Adrenal gland (tissue), 12 donors: Measurements from ENCODE around the gene CTRB1. TPM values are rescaled to one million over a fixed set of nuclear protein-coding genes. Genes with fewer than 3 reads are reported as not detected.

Experiments used
- DNase-seq, 7 donors: peaks; one replicate each; pipeline ENCODE4 v3.0.0-alpha.2; 2019 to 2020
- H3K27ac ChIP-seq, 5 donors: fragments of 200-600 bp; sonication (generic) in 4 of 5; 1 replicate in 3 of 5; 2 replicates in 2 of 5; pipeline versions ENCODE4 v1.5.1 to v1.8.0; 2016 to 2020; ENCODE audit warnings: mild to moderate bottlenecking in 1 of 5
- H3K27me3 ChIP-seq: fragments of 200-600 bp; 2 replicates; pipeline ENCODE4 v1.8.0; 2021
- H3K36me3 ChIP-seq, 2 donors: fragments of 200-600 bp; replicated peaks in 1 of 2; 1 replicate in 1 of 2; 2 replicates in 1 of 2; pipeline versions ENCODE4 v1.5.1 to v1.8.0; 2018 to 2022
- H3K4me1 ChIP-seq, 2 donors: fragments of 200-600 bp; replicated peaks in 1 of 2; 1 replicate in 1 of 2; 2 replicates in 1 of 2; pipeline versions ENCODE4 v1.5.1 to v1.8.0; 2018 to 2021
- H3K4me3 ChIP-seq, 4 donors: fragments of 200-600 bp; sonication (generic) in 3 of 4; one replicate each; pipeline ENCODE4 v1.5.1; 2016 to 2018
- H3K9me3 ChIP-seq, 3 donors: fragments of 200-600 bp; sonication (generic) in 1 of 3; replicated peaks in 1 of 3; 1 replicate in 2 of 3; 2 replicates in 1 of 3; pipeline versions ENCODE4 v1.5.1 to v1.8.0; 2016 to 2021
- CTCF ChIP-seq, 6 experiments: fragments of 450-650 bp in 4 of 6; fragments of 200-600 bp in 2 of 6; sonication (generic) in 1 of 6; IDR thresholded peaks; 1 replicate in 5 of 6; 2 replicates in 1 of 6; pipeline versions ENCODE4 v1.5.1 to v1.8.0; 2016 to 2021; ENCODE audit warnings: antibody characterized with exemption in 6 of 6, mild to moderate bottlenecking in 2 of 6, moderate library complexity in 1 of 6
- POLR2A ChIP-seq, 2 donors: fragments of 450-650 bp; IDR thresholded peaks; one replicate each; pipeline ENCODE4 v1.6.1; 2017; ENCODE audit warnings: antibody characterized with exemption in 2 of 2, mild to moderate bottlenecking in 2 of 2, moderate library complexity in 1 of 2
- WGBS, 4 donors: extraction: QIAGEN DNeasy Blood & Tissue Kit in 2 of 4; methylation state at CpG; one replicate each; pipeline versions ENCODE4 v1.1.5 to v1.1.7; 2013 to 2017; 5-methylcytosine and 5-hydroxymethylcytosine counted together
- intact Hi-C, 2 donors: fragments of 100-400 bp; cut with DNase I; formaldehyde crosslinking; loops; one replicate each; pipeline versions ENCODE4 v1.14.1 to v1.15.0; 2022 to 2023
- polyA plus RNA-seq, 3 donors: library from polyadenylated mRNA; stranded (reverse); fragments of 200-250 nt in 2 of 3; fragments of 350-450 nt in 1 of 3; fragmentation: Illumina TruSeq in 1 of 3; extraction: RNeasy Lipid Tissue Mini Kit (QIAGEN cat#74804) in 1 of 3; gene quantifications; one replicate each; pipeline ENCODE4 v1.2.3, GENCODE V29; 2013 to 2014
- total RNA-seq, 9 donors: library from RNA; depleted of rRNA in 4 of 9; stranded (reverse); fragments of >200 nt in 4 of 9; fragments of 120-200 nt in 1 of 9; fragmentation: NEBNext Ultra II Directional in 1 of 9; extraction: Animal tissue kit (Norgen Biotek cat#: 25700) in 1 of 9; gene quantifications; one replicate each; pipeline versions ENCODE4 v1.1.0 to v1.2.4, GENCODE V29; 2013 to 2023
- donor health status: healthy with polysubstance abuse.
- donor health status: Bipolar disorder and iron deficiency.
- donor health status: DM: yes; HTN: yes; CAD: no.
- donor health status: DM: no; HTN: no; CAD: no.
- donor health status: DM: no; HTN: no; CAD: no.
- donor health status: DM: yes; HTN: yes; CAD: no.

The CTRB1 gene
- total and polyA plus RNA-seq, 12 donors = 0.67 to 9.9 (median 2.0) TPM; not detected in 3

GRCh38 chr16:75243667-75244224, 25.0 kb downstream of the CTRB1 start:
- H3K4me3 ChIP-seq = no peak overlapping the region
- WGBS, 4 donors = 71 to 85% (median 78%) methylated on average over 3 to 20 of the region's 20 CpGs
- H3K27ac ChIP-seq = peak overlapping the region in 3 of 5 donors; percentile 75 to 96 (median 94)
- intact Hi-C loops = no loop called here
- H3K9me3 ChIP-seq = no peaks in the 10 kb centered on the region
- peaks cover 0 to 21% of the 10 kb centered on the region in 2 donors for H3K36me3 ChIP-seq
- H3K27me3 ChIP-seq = no peaks in the 10 kb centered on the region
- H3K4me1 ChIP-seq = peaks cover 32 to 68% of the 10 kb centered on the region in 2 donors
- DNase-seq = no peak
- TF ChIP-seq CTCF (IDR thresholded peaks at IDR 0.05) = no peak
- no peak for TF ChIP-seq POLR2A (IDR thresholded peaks at IDR 0.05)

GRCh38 chr16:75244225-75244809, 25.5 kb downstream of the CTRB1 start:
- H3K4me1 ChIP-seq = peaks cover 27 to 68% of the 10 kb centered on the region in 2 donors
- no peaks in the 10 kb centered on the region for H3K27me3 ChIP-seq
- peaks cover 0 to 21% of the 10 kb centered on the region in 2 donors for H3K36me3 ChIP-seq
- peak in 3 of 7 donors; percentile 49 to 60 (median 57) for DNase-seq
- no peak overlapping the region for H3K4me3 ChIP-seq
- intact Hi-C loops = no loop called here
- no peaks in the 10 kb centered on the region for H3K9me3 ChIP-seq
- H3K27ac ChIP-seq = peak overlapping the region in 4 of 5 donors; percentile 75 to 96 (median 86)
- no peak for TF ChIP-seq POLR2A (IDR thresholded peaks at IDR 0.05)
- TF ChIP-seq CTCF (IDR thresholded peaks at IDR 0.05) = no peak
- WGBS, 4 donors = 43 to 81% (median 69%) methylated on average over 2 to 7 of the region's 7 CpGs

GRCh38 chr16:75244844-75245758, 26.3 kb downstream of the CTRB1 start:
- Histone ChIP-seq H3K36me3 (peaks cover 0 to 21% of the 10 kb centered on the region in 2 donors), H3K4me1 (peaks cover 26 to 71% of the 10 kb centered on the region in 2 donors), H3K27me3 (no peaks in the 10 kb centered on the region), H3K4me3 (no peak overlapping the region), H3K9me3 (no peaks in the 10 kb centered on the region), H3K27ac (peak overlapping the region in 4 of 5 donors; percentile 75 to 96 (median 86))
- no peak for TF ChIP-seq CTCF (IDR thresholded peaks at IDR 0.05)
- TF ChIP-seq POLR2A (IDR thresholded peaks at IDR 0.05) = peak; percentile 21 to 57
- 32 to 42% (median 33%) methylated on average over 11 to 25 of the region's 25 CpGs for WGBS, 4 donors
- peak; percentile 71 to 96 (median 85) for DNase-seq
- intact Hi-C loops = no loop called here
